GM10266 (cell line): ENCODE results near the gene ETV6.

Experiments
- DNase-seq: peaks from one replicate; pipeline ENCODE4 v3.0.0; 2012; ENCODE audit errors: extremely low spot score
- TF ChIP-seq, protein P1 (sequence below): IDR thresholded peaks from 2 replicates; pipeline ENCODE4 v1.5.1; 2012; ENCODE audit warnings: mild to moderate bottlenecking, low read depth; ENCODE audit not compliant: control insufficient read depth, insufficient read depth; ENCODE audit errors: missing control alignments

ETV6 gene

DNA sequence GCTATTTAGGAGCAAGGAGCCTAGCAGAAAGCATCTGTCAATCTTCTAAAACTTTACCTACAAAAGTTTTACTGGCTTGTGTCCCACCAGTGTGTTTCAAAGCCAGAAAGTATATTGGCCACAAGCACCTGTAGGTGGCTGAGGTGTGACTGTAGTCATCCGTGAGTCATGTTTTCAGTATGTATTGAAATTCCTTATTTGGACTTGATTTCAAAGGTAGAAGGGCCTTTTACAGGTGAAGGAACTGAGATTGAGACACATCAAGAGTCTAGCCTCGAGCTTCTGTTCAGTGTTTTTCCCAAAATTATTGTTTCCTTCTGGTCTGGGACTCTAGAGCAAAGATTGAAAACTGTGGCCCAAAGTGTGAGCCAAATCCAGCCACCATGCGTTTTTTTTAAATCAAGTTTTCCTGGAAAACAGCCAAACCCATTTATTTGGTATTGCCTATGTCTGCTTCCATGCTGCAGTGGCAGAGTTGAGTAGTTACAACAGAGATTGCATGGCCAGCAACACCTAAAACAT, 226.0 kb downstream of the ETV6 start:
- TF ChIP-seq, protein P1, sequence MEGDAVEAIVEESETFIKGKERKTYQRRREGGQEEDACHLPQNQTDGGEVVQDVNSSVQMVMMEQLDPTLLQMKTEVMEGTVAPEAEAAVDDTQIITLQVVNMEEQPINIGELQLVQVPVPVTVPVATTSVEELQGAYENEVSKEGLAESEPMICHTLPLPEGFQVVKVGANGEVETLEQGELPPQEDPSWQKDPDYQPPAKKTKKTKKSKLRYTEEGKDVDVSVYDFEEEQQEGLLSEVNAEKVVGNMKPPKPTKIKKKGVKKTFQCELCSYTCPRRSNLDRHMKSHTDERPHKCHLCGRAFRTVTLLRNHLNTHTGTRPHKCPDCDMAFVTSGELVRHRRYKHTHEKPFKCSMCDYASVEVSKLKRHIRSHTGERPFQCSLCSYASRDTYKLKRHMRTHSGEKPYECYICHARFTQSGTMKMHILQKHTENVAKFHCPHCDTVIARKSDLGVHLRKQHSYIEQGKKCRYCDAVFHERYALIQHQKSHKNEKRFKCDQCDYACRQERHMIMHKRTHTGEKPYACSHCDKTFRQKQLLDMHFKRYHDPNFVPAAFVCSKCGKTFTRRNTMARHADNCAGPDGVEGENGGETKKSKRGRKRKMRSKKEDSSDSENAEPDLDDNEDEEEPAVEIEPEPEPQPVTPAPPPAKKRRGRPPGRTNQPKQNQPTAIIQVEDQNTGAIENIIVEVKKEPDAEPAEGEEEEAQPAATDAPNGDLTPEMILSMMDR = no peak
- DNase-seq = no peak

DNA sequence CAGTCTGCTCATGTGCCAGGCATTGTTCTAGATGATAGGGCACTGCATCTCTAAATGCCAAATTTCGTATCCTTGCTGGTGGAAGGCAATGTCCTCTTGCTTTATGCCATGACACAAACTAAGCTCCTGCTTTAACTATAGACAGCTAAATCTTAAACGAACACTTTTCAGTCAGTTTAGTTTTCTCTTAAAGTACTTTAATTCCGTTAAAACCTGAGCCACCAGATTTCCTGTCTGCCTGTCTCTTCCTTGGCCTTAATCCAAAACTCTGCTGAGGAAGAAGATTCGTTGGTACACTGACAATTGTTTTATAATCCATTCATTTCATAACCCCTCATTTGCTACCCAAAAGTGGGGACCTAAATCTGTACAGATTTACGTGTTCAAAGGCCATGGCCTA, 226.8 kb downstream of the ETV6 start:
- TF ChIP-seq, protein P1 = no peak
- no peak for DNase-seq

DNA sequence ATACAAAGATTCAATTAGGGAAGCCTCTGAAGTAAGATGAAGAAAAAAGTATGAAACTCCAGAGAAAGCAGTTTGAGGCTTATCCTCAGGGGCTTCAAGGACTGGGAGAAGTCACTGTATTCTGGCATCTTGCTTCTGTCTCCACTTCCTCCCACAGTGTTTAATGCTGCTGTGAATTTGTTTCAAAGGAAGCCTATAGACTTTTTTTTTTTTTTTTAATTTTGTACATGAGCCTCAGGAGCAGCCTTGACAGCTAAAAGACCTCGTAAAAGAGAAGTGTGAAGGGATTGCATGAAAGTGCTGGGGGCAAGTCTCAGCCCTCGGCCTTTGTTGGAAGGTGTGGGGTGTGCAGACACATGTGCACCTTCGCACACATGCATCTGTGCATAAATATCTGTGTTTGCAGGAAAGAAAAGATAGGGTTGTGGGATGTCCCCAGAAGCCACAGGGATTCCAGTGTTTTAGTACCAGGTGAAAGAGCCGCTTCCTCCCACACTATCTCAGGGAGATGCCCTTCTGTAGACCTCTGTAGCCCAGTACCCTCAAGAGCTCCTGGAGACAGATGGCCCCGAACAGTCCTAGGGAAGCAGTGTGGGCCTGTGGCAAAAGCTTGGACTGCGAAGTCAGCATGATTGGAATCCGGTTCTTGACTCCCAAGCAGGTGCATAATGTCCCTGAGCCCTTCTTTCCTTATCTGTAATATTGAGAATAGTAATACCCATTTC, 227.8 kb downstream of the ETV6 start:
- TF ChIP-seq, protein P1 = no peak
- no peak for DNase-seq

DNA sequence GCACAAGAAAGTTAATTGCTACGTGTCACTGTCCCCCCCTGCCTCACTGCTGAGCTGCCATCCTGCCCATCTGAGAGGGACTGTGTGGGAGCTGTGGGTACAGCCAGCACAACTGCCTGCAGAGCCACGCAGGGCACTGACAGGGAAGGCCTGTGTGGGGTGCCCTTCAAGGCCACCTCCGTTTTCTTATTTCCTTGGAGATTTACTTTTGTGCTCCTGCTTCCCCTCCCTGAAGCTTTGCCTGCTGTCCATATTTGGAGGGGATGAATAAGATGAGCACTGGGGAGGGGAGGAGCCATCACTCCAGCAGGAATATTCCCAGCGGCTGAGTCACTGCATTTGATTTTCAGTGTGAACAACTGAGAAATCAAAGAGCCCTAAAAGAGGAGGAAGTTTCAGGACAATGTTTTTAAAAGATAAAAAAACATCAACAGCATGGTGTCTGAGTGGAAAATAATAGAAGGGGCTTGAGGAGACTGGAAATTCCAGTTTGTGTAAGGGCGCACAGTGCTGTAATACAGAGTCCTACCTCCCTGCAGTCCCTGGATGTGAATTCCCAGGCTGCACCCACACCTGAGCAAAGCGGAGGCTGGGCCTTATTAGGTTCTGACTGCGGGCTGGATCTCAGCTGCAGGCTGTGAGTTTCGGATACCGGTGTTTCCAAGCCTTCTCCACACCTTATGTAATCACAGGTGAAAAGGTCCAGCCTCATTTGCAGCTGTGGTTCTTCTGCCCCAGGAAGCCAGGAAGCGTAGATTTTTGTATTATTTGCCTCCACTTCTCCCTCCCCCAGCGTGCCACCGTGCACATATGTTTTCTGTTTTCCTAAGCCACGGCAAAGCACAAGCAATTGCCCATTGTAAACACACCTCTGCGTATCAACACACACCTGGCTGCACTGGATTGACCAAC, 228.7 kb downstream of the ETV6 start:
- no peak for DNase-seq
- TF ChIP-seq, protein P1 = no peak

DNA sequence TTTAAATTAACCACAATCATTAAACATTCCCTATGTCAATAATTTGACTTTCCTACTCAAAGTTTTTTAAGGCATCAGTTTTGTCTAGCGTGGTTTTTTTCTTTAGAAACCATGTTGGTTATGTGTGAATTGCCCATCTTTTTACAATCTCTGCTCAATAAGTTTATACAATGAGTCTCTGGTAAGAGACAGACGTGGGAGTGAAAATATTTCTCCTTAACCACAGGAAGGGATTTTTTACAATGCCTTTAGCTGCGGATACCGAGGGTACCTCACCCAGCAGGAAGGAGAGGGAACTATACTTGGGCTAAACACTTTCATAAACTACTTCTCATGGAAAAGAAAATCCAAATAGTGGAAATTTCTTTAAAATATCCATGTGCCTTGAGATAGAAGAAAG, 229.8 kb downstream of the ETV6 start:
- TF ChIP-seq, protein P1 = no peak
- no peak for DNase-seq

DNA sequence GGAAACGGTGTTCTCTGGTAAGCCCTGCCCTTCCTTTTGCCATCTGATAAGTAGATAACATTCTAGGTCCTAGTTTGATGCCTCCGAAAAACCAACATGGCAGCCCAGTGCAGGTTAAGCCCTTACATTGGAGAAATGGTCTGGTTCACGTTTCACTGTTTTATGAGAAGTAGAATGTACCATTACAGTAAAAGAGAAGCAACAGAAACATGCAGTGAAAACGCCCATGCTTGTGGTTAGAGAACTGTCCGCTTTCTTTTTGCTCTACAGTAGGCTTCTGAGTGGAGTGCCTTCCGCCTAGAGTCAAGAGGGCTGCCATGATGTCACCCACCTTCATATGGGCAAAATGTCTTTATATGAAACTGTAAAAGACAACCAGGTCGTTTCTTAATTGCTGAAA, 230.9 kb downstream of the ETV6 start:
- TF ChIP-seq, protein P1 = no peak
- DNase-seq = no peak
